Cardiac muscle cell (in vitro differentiated cells and primary cell): ENCODE data around the gene MYBPH. TPM values are rescaled to one million over a fixed set of nuclear protein-coding genes. Genes with fewer than 3 reads are reported as not detected.
A peak's percentile ranks its signal among the peaks of the same experiment; 100 is the strongest.

ENCODE experiments used
- DNase-seq, 2 donors: peaks; one replicate each; pipeline versions ENCODE4 v3.0.0 to v3.0.0-alpha.2; 2010 to 2017; ENCODE audit warnings: low read depth in 1 of 2, low spot score in 1 of 2
- H3K27ac ChIP-seq: fragments of 200-600 bp; sonication (generic); 2 replicates; pipeline ENCODE4 v1.5.1; 2016
- H3K27me3 ChIP-seq: fragments of 200-600 bp; sonication (generic); 2 replicates; pipeline ENCODE4 v1.6.0; 2016; ENCODE audit warnings: control low read depth
- H3K36me3 ChIP-seq: fragments of 200-600 bp; sonication (generic); 2 replicates; pipeline ENCODE4 v1.5.1; 2016; ENCODE audit warnings: control low read depth
- H3K4me1 ChIP-seq: fragments of 200-600 bp; sonication (generic); 2 replicates; pipeline ENCODE4 v1.8.1; 2017; ENCODE audit warnings: low read depth, mild to moderate bottlenecking, mixed run types
- H3K4me3 ChIP-seq: fragments of 200-600 bp; sonication (generic); 2 replicates; pipeline ENCODE4 v1.5.1; 2016; ENCODE audit warnings: mild to moderate bottlenecking
- H3K9me3 ChIP-seq: fragments of 200-600 bp; sonication (generic); 2 replicates; pipeline ENCODE4 v1.5.1; 2017; ENCODE audit warnings: low read depth, mild to moderate bottlenecking, control low read depth
- polyA plus RNA-seq: library from polyadenylated mRNA; unstranded; fragments of >200 nt; fragmentation: Nextera tagmentation; extraction: Ambion mirVana; gene quantifications from 2 replicates; pipeline ENCODE4 v1.2.1, GENCODE V29; 2016
- total RNA-seq: library from RNA; depleted of rRNA; stranded (reverse); fragments of >200 nt; gene quantifications from 2 replicates; pipeline ENCODE4 v1.2.3, GENCODE V29; 2016
- TF ChIP-seq, protein P1 (sequence below): IDR thresholded peaks from 2 replicates; pipeline ENCODE4 v1.5.1; 2012; ENCODE audit warnings: low read depth, mild to moderate bottlenecking, low read length

Gene MYBPH, protein sequence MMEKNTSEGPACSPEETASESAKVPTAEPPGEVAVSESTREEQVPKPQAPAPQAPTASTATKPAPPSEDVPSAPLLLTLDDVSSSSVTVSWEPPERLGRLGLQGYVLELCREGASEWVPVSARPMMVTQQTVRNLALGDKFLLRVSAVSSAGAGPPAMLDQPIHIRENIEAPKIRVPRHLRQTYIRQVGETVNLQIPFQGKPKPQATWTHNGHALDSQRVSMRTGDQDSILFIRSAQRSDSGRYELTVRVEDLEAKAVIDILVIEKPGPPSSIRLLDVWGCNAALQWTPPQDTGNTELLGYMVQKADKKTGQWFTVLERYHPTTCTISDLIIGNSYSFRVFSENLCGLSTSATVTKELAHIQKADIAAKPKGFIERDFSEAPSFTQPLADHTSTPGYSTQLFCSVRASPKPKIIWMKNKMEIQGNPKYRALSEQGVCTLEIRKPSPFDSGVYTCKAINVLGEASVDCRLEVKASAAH
- total RNA-seq (0.53 and 1.4 TPM in 2 replicates), polyA plus RNA-seq (0.86 and 2.1 TPM in 2 replicates)

DNA sequence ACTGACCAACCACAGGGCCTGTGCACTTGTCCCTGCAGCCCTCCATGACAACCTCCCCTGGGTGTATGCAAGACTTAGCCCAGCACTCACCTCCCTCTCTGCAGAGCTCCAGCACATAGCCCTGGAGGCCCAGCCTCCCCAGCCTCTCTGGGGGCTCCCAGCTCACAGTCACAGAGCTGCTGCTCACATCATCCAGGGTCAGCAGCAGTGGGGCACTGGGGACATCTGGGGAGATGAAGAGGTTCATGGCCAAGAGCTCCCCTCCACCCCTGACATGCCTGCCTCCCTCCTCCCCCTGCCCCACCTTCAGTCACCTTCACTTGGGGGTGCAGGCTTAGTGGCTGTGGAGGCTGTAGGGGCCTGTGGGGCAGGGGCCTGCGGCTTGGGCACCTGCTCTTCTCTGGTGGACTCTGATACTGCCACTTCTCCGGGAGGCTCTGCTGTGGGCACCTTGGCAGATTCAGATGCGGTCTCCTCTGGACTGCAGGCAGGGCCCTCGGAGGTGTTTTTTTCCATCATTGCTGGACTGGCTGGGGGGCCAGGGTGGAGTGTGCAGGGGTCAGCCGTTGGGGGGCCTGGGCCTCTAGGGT lies at the start of gene MYBPH:
Gene MYBPH, minus strand, starts transcription at position 590 of the 590 bp plus-strand sequence. Its CDS starts 71 bp downstream, at position 519.
- TF ChIP-seq, protein P1, sequence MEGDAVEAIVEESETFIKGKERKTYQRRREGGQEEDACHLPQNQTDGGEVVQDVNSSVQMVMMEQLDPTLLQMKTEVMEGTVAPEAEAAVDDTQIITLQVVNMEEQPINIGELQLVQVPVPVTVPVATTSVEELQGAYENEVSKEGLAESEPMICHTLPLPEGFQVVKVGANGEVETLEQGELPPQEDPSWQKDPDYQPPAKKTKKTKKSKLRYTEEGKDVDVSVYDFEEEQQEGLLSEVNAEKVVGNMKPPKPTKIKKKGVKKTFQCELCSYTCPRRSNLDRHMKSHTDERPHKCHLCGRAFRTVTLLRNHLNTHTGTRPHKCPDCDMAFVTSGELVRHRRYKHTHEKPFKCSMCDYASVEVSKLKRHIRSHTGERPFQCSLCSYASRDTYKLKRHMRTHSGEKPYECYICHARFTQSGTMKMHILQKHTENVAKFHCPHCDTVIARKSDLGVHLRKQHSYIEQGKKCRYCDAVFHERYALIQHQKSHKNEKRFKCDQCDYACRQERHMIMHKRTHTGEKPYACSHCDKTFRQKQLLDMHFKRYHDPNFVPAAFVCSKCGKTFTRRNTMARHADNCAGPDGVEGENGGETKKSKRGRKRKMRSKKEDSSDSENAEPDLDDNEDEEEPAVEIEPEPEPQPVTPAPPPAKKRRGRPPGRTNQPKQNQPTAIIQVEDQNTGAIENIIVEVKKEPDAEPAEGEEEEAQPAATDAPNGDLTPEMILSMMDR, result no peak
- Histone ChIP-seq H3K27ac (no peak within 1 kb of the TSS), H3K36me3 (no peaks in the 10 kb centered on the region), H3K27me3 (no peaks in the 10 kb centered on the region), H3K4me3 (no peak within 1 kb of the TSS), H3K4me1 (peaks cover 21% of the 10 kb centered on the region), H3K9me3 (no peaks in the 10 kb centered on the region)
- no peak for DNase-seq

- no peak for DNase-seq
- Histone ChIP-seq H3K27ac (no peak overlapping the region), H3K4me3 (no peak overlapping the region), H3K9me3 (no peaks in the 10 kb centered on the region), H3K4me1 (no peaks in the 10 kb centered on the region), H3K27me3 (peaks cover 26% of the 10 kb centered on the region), H3K36me3 (no peaks in the 10 kb centered on the region)
- TF ChIP-seq, protein P1, result no peak
These were observed 49.4 kb upstream of the MYBPH start for GRCh38 chr1:203225071-203225470.

- Histone ChIP-seq H3K27ac (no peak overlapping the region), H3K4me3 (no peak overlapping the region), H3K9me3 (no peaks in the 10 kb centered on the region), H3K4me1 (no peaks in the 10 kb centered on the region), H3K27me3 (peaks cover 15% of the 10 kb centered on the region), H3K36me3 (no peaks in the 10 kb centered on the region)
- TF ChIP-seq, protein P1, result no peak
- DNase-seq, result no peak
These were observed 47.6 kb upstream of the MYBPH start for GRCh38 chr1:203223012-203223775.

DNA sequence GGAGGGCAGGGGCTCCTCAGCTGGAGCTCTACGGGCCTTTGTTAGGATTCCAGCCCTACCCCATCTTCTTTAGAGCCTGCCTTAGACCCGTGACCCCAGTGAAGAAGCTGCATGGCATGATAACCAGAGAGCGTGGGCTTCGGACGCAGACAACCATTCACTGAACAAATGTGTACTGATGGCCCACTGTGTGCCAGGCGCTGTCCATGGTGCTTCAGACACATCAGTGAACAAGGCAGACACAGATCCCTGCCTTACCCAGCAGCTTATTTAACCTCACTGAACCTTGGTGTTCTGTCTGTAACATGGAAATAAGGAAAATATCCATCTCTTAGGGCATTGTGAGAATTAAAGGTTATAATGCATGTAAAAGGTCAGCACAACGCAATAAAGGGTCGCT lies 44.3 kb upstream of the MYBPH start:
- DNase-seq, result peak in 1 of 2 donors; percentile 52
- no peaks in the 10 kb centered on the region for H3K36me3 ChIP-seq
- no peak overlapping the region for H3K4me3 ChIP-seq
- TF ChIP-seq, protein P1, result no peak
- peaks cover 7% of the 10 kb centered on the region for H3K27me3 ChIP-seq
- H3K27ac ChIP-seq, result no peak overlapping the region
- no peaks in the 10 kb centered on the region for H3K9me3 ChIP-seq
- H3K4me1 ChIP-seq, result no peaks in the 10 kb centered on the region

DNA sequence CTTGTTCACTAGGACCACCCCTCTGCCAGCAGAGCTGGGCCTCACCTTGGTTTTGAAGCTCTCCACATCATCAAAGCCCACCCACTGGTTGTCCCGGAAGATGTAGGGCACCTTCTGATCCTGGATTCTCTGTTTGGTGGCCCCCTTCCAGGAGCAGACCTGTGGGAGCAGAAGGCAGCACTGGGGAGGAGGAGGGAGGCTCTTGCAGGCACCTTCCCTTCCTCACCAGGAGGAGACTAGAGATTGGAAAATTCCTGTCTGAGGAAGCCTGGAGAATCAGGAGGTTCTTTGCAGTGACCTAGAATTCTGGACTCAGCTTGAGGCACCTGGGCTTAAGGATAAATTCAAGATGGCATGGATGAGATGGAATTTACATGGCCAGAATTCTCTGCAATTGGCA lies 43.5 kb upstream of the MYBPH start:
- Histone ChIP-seq H3K27ac (no peak overlapping the region), H3K36me3 (no peaks in the 10 kb centered on the region), H3K9me3 (no peaks in the 10 kb centered on the region), H3K4me1 (no peaks in the 10 kb centered on the region), H3K4me3 (no peak overlapping the region), H3K27me3 (peaks cover 7% of the 10 kb centered on the region)
- TF ChIP-seq, protein P1, result no peak
- DNase-seq, result no peak
